OCI-LY1 (cell line): ENCODE data around the gene HS3ST4.

Experiments
- H2AFZ ChIP-seq: fragments of 200-600 bp; sonication (generic), shearing (Covaris generic); 2 replicates; pipeline ENCODE4 v1.6.0; 2014; ENCODE audit warnings: antibody characterized with exemption, mild to moderate bottlenecking, low read length
- H3F3A ChIP-seq: fragments of 200-600 bp; sonication (generic), shearing (Covaris generic); 2 replicates; pipeline ENCODE4 v1.6.0; 2014; ENCODE audit warnings: mild to moderate bottlenecking, antibody characterized with exemption, low read length, moderate library complexity; ENCODE audit not compliant: insufficient read depth
- H3K27ac ChIP-seq: fragments of 200-600 bp; sonication (generic); 2 replicates; pipeline ENCODE4 v1.5.1; 2014; ENCODE audit warnings: low read length, mixed run types, mild to moderate bottlenecking, low read depth; ENCODE audit not compliant: poor library complexity, severe bottlenecking
- H3K27me3 ChIP-seq: fragments of 200-600 bp; sonication (generic); 2 replicates; pipeline ENCODE4 v1.6.0; 2014; ENCODE audit warnings: antibody characterized with exemption, mild to moderate bottlenecking, low read length, moderate library complexity; ENCODE audit not compliant: insufficient read depth
- H3K36me3 ChIP-seq: fragments of 200-600 bp; sonication (generic); 2 replicates; pipeline ENCODE4 v1.6.1; 2014; ENCODE audit warnings: mild to moderate bottlenecking, antibody characterized with exemption, low read length, moderate library complexity, mixed read lengths; ENCODE audit not compliant: insufficient read depth
- H3K4me1 ChIP-seq: fragments of 200-600 bp; sonication (generic); 2 replicates; pipeline ENCODE4 v1.5.1; 2014; ENCODE audit warnings: mild to moderate bottlenecking, low read length, moderate library complexity; ENCODE audit not compliant: insufficient read depth, severe bottlenecking
- H3K4me2 ChIP-seq: fragments of 200-600 bp; sonication (generic), shearing (Covaris generic); 2 replicates; pipeline ENCODE4 v1.6.1; 2014; ENCODE audit warnings: low read length
- H3K4me3 ChIP-seq: fragments of 200-600 bp; sonication (generic); 2 replicates; pipeline ENCODE4 v1.5.1; 2014; ENCODE audit warnings: low read length, low read depth, mild to moderate bottlenecking, mixed read lengths; ENCODE audit not compliant: poor library complexity, severe bottlenecking
- H3K79me2 ChIP-seq: fragments of 200-600 bp; shearing (Covaris generic); 2 replicates; pipeline ENCODE4 v1.6.1; 2016; ENCODE audit warnings: mixed run types, low read length, mixed read lengths; ENCODE audit not compliant: insufficient read depth
- H3K9ac ChIP-seq: fragments of 200-600 bp; sonication (generic), shearing (Covaris generic); 2 replicates; pipeline ENCODE4 v1.6.1; 2014; ENCODE audit warnings: mild to moderate bottlenecking, low read length, mixed read lengths
- H3K9me2 ChIP-seq: fragments of 200-600 bp; sonication (generic), shearing (Covaris generic); 2 replicates; pipeline ENCODE4 v1.6.1; 2014; ENCODE audit warnings: low read depth, mild to moderate bottlenecking, low read length, mixed read lengths
- H3K9me3 ChIP-seq: fragments of 200-600 bp; shearing (Covaris generic); 2 replicates; pipeline ENCODE4 v1.6.1; 2014; ENCODE audit warnings: low read length, mixed read lengths
- H4K20me1 ChIP-seq: fragments of 200-600 bp; sonication (generic), shearing (Covaris generic); 2 replicates; pipeline ENCODE4 v1.6.0; 2016; ENCODE audit warnings: mild to moderate bottlenecking, low read length; ENCODE audit not compliant: insufficient read depth
- CTCF ChIP-seq: fragments of 200-600 bp; sonication (generic), shearing (Covaris generic); IDR thresholded peaks from 2 replicates; pipeline ENCODE4 v1.5.1; 2017; ENCODE audit warnings: mild to moderate bottlenecking, antibody characterized with exemption, low read length, moderate library complexity, mixed read lengths
- EZH2 ChIP-seq: fragments of 200-600 bp; sonication (generic), shearing (Covaris generic); IDR thresholded peaks from 2 replicates; pipeline ENCODE4 v1.8.0; 2017; ENCODE audit warnings: borderline replicate concordance, mixed run types, mild to moderate bottlenecking, antibody characterized with exemption, low read length, moderate library complexity, mixed read lengths

Gene HS3ST4

GRCh38 chr16:25859645-25860044 lies 167.9 kb downstream of the HS3ST4 start:
- TF ChIP-seq CTCF: no peak
- TF ChIP-seq EZH2: no peak
- no peaks in the 10 kb centered on the region for H3K79me2 ChIP-seq
- no peaks in the 10 kb centered on the region for H3K4me1 ChIP-seq
- H3K36me3 ChIP-seq: no peaks in the 10 kb centered on the region
- no peaks in the 10 kb centered on the region for H4K20me1 ChIP-seq
- no peak overlapping the region for H3K27ac ChIP-seq
- H3F3A ChIP-seq: no peaks in the 10 kb centered on the region
- no peak overlapping the region for H2AFZ ChIP-seq
- H3K27me3 ChIP-seq: no peaks in the 10 kb centered on the region
- no peaks in the 10 kb centered on the region for H3K9me3 ChIP-seq
- no peak overlapping the region for H3K4me2 ChIP-seq
- H3K4me3 ChIP-seq: no peak overlapping the region
- H3K9me2 ChIP-seq: no peaks in the 10 kb centered on the region
- no peak overlapping the region for H3K9ac ChIP-seq

GRCh38 chr16:25867041-25867440 lies 175.3 kb downstream of the HS3ST4 start:
- no peak overlapping the region for H3K4me2 ChIP-seq
- H3F3A ChIP-seq: no peaks in the 10 kb centered on the region
- H3K9me3 ChIP-seq: no peaks in the 10 kb centered on the region
- no peak overlapping the region for H3K27ac ChIP-seq
- no peak overlapping the region for H3K4me3 ChIP-seq
- no peaks in the 10 kb centered on the region for H3K4me1 ChIP-seq
- H4K20me1 ChIP-seq: no peaks in the 10 kb centered on the region
- no peaks in the 10 kb centered on the region for H3K36me3 ChIP-seq
- no peak overlapping the region for H2AFZ ChIP-seq
- no peak for TF ChIP-seq EZH2
- no peak for TF ChIP-seq CTCF
- no peaks in the 10 kb centered on the region for H3K27me3 ChIP-seq
- no peak overlapping the region for H3K9ac ChIP-seq
- H3K79me2 ChIP-seq: no peaks in the 10 kb centered on the region
- H3K9me2 ChIP-seq: no peaks in the 10 kb centered on the region

DNA sequence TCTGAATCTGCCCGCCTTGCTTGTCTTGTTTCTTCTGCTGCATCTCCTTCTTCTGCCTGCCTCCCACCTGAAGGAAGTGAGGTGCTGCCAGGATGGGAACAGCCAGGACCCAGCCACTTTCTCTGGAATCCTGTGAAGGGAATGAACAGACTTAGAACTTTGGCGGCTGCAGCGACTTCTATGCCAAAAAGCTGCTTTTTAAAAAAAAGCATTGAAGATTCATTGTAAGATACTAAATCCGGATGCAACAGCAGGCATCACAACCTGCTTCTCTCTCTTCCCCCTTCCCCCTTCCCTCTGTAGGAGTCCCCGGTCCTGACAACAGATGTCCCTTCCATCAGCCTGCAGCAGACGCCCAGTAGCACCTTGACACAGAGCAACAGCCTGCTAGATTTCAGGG lies 176.3 kb downstream of the HS3ST4 start:
- no peaks in the 10 kb centered on the region for H3F3A ChIP-seq
- no peak overlapping the region for H3K27ac ChIP-seq
- H4K20me1 ChIP-seq: no peaks in the 10 kb centered on the region
- H3K9me2 ChIP-seq: no peaks in the 10 kb centered on the region
- no peak overlapping the region for H2AFZ ChIP-seq
- no peaks in the 10 kb centered on the region for H3K4me1 ChIP-seq
- H3K9ac ChIP-seq: no peak overlapping the region
- no peak overlapping the region for H3K4me2 ChIP-seq
- no peaks in the 10 kb centered on the region for H3K9me3 ChIP-seq
- no peaks in the 10 kb centered on the region for H3K79me2 ChIP-seq
- H3K36me3 ChIP-seq: no peaks in the 10 kb centered on the region
- TF ChIP-seq CTCF (no peak), EZH2 (no peak)
- H3K27me3 ChIP-seq: no peaks in the 10 kb centered on the region
- no peak overlapping the region for H3K4me3 ChIP-seq
